T-helper 2 cell treated with Interferon-gamma antibody and Interleukin-4, amounts not matched to agents 5 μg/mL and 100 μg/mL, for 36 hours (primary cell): ENCODE results near the gene CACNA1B.
"Not testable (repeated sequence)": the region's sequence is repeated elsewhere in the genome, so short reads cannot be mapped to it uniquely, and the experiment has no call there.

Source experiments
- DNase-seq: peaks from one replicate; pipeline ENCODE4 v3.0.0; 2021; ENCODE audit warnings: low spot score
- H3K27ac Mint-ChIP-seq: one replicate; pipeline ENCODE4 v1.8.0; 2021; ENCODE audit warnings: mild to moderate bottlenecking, mixed read lengths
- H3K27me3 Mint-ChIP-seq: one replicate; pipeline ENCODE4 v1.8.0; 2021; ENCODE audit warnings: low read depth, mixed read lengths
- H3K36me3 Mint-ChIP-seq: one replicate; pipeline ENCODE4 v1.8.0; 2021; ENCODE audit warnings: low read depth, mixed read lengths
- H3K4me1 Mint-ChIP-seq: one replicate; pipeline ENCODE4 v1.8.0; 2021; ENCODE audit warnings: low read depth, mixed read lengths
- H3K4me3 Mint-ChIP-seq: one replicate; pipeline ENCODE4 v1.8.0; 2022; ENCODE audit warnings: mild to moderate bottlenecking, moderate library complexity, mixed read lengths
- H3K9me3 Mint-ChIP-seq: one replicate; pipeline ENCODE4 v1.8.0; 2021; ENCODE audit warnings: mixed read lengths

Gene CACNA1B

DNA sequence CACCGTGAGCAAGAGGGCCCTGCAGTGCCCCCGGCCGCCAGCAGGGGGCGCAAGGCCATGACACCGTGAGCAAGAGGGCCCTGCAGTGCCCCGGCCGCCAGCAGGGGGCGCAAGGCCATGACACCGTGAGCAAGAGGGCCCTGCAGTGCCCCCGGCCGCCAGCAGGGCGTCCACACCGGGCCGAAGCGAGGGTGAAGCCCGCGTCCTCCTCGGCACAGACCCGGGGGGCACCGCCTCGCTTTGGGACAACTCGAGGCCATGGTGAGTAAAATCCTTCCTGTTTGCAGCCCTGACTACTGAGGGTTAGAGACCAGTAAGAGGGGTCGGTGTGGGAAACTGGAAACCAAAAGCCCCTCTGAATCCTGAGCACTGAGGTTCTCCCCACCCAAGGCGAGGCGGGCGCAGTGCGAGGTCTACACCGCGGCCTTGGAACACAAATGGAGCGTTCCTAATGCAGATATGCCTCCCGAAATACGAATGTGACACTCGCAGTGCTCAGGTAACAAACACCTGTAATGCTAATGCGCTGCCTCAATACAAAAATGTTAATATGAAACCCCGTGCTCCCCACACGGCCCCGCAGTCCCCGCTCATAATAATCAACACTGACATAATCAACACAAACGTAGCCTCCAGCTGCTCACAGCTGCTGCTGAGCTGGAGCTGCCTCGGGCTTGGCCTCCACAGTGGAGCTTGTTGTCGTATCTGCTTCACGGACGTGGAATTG, 249.4 kb downstream of the CACNA1B start:
- not testable (repeated sequence) for H3K27ac Mint-ChIP-seq, H3K27me3 Mint-ChIP-seq, H3K4me3 Mint-ChIP-seq, H3K4me1 Mint-ChIP-seq, DNase-seq, H3K9me3 Mint-ChIP-seq, H3K36me3 Mint-ChIP-seq

DNA sequence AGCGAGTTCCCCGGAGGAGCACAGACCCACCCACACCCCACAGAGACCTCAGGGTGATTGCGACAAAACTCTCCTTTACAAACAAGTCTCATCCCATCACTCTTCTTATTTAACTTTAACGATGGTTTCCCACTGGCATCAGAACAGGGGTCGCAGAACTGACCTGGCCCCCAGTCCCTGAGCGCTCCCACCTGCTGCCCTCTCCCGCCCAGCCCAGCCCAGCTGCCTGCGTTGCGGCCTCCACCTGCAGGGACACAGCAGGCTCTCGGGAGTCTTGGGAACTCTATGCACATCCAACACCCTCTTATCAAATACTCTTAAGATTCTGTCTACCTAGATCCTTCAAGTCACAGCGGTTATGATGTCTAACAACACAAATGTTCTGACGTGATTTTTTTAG, 250.4 kb downstream of the CACNA1B start:
- H3K9me3 Mint-ChIP-seq, H3K36me3 Mint-ChIP-seq, H3K27ac Mint-ChIP-seq, H3K4me1 Mint-ChIP-seq, H3K27me3 Mint-ChIP-seq, DNase-seq, H3K4me3 Mint-ChIP-seq: not testable (repeated sequence)

DNA sequence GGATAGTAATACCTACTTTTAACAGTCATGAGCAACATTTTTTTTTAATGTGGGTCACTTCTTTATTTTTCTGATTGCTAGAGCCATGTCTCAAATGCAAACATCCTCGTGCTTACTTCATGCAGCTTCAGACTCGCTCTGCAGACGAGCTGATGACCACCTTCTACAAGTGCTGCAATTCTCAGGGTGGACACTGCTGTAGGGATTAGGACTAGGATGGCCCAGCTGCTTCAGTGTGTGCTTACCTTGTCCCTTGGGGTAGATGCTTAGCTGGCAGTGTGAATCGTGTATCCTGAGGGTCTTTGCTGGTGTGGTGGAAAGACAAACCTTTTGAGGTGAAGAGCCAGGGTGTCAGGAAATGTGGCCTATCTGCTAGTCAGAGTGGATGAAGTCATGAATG, 251.7 kb downstream of the CACNA1B start:
- not testable (repeated sequence) for H3K27me3 Mint-ChIP-seq, DNase-seq, H3K4me3 Mint-ChIP-seq, H3K36me3 Mint-ChIP-seq, H3K4me1 Mint-ChIP-seq, H3K9me3 Mint-ChIP-seq, H3K27ac Mint-ChIP-seq

DNA sequence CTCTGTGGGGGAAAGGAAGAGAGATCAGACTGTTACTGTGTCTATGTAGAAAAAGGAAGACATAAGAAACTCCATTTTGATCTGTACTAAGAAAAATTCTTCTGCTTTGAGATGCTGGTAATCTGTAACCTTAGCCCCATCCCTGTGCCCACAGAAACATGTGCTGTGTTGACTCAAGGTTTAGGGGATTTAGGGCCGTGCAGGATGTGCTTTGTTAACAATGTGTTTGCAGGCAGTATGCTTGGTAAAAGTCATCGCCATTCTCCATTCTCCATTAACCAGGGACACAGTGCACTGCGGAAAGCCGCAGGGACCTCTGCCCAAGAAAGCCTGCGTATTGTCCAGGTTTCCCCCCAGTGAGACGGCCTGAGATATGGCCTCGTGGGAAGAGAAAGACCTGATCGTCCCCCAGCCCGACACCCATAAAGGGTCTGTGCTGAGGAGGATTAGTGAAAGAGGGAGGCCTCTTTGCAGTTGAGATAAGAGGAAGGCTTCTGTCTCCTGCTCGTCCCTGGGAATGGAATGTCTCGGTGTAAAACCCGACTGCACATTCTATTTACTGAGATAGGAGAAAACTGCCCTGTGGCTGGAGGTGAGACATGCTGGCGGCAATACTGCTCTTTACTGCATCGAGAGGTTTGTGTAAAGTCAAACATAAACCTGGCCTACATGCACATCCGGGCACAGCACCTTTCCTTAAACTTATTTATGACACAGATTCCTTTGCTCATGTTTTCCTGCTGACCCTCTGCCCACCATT, 255.5 kb downstream of the CACNA1B start:
- H3K9me3 Mint-ChIP-seq, H3K4me3 Mint-ChIP-seq, H3K4me1 Mint-ChIP-seq, H3K27me3 Mint-ChIP-seq, H3K27ac Mint-ChIP-seq, DNase-seq, H3K36me3 Mint-ChIP-seq: not testable (repeated sequence)

DNA sequence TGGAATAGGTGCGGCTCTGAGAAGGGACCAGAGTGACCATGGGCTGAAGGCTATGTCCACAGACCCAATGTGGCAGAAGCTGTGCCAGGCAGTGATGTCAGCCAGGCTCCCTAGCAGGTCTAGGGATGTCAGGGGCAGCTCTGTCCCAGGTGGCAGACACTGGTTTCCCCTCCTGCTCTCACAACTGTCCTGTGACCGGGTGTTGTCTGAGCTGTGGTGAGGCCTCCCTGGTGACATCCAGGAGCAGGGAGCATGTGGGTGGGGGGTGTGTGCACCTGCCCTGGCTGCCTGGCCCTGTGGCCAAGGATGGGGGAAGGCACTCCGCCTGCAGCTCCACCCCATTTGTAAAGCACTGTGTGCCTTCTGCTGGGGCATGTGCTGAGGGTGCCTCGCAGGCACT, 257.0 kb downstream of the CACNA1B start:
- not testable (repeated sequence) for H3K9me3 Mint-ChIP-seq, DNase-seq, H3K36me3 Mint-ChIP-seq, H3K4me1 Mint-ChIP-seq, H3K27ac Mint-ChIP-seq, H3K27me3 Mint-ChIP-seq, H3K4me3 Mint-ChIP-seq

DNA sequence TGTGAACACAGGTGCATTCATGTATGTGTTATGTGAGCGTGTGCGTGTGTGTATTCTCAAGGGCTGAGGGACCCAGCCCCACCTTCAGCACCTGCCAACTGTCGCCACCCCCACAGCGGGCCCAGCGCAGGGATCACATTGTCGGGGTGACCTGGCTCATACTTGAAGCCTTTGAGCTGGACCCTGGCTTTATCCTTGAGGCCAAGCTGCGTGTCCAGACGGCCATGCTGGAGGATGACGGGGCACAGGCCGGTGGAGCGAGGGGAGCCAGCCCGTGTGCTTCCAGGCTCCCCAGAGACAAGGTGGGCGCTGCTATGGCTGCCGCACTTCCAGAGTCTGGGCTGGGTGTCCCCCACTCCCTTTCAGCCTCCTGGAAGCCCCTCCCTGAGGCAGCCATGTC, 261.5 kb downstream of the CACNA1B start:
- not testable (repeated sequence) for H3K4me3 Mint-ChIP-seq

DNA sequence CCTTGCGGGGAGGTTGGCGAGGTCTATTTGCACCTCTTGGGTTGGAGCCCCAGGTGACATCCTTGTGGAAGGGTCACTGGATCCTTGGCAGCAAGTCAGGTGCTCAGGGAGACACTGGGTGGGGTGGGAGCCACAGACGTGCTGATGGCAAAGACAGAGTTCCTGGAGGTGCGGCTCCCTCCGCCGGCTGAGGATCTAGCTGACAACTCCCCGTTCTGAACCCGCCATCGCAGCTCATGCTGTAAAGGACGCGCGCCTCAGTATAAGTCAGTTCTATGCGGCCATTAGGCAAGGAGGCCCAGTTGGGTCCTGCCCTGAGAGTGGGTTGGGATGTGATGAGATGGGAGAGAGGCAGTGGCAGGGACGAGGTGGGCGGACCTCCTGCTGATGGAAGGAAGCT, 263.4 kb downstream of the CACNA1B start:
- H3K27me3 Mint-ChIP-seq, H3K9me3 Mint-ChIP-seq, H3K4me1 Mint-ChIP-seq, DNase-seq, H3K27ac Mint-ChIP-seq, H3K4me3 Mint-ChIP-seq, H3K36me3 Mint-ChIP-seq: not testable (repeated sequence)

More for the DNA sequence above, 261.5 kb downstream of the CACNA1B start:
- DNase-seq, H3K9me3 Mint-ChIP-seq, H3K27me3 Mint-ChIP-seq, H3K4me1 Mint-ChIP-seq, H3K36me3 Mint-ChIP-seq, H3K27ac Mint-ChIP-seq: not testable (repeated sequence)

DNA sequence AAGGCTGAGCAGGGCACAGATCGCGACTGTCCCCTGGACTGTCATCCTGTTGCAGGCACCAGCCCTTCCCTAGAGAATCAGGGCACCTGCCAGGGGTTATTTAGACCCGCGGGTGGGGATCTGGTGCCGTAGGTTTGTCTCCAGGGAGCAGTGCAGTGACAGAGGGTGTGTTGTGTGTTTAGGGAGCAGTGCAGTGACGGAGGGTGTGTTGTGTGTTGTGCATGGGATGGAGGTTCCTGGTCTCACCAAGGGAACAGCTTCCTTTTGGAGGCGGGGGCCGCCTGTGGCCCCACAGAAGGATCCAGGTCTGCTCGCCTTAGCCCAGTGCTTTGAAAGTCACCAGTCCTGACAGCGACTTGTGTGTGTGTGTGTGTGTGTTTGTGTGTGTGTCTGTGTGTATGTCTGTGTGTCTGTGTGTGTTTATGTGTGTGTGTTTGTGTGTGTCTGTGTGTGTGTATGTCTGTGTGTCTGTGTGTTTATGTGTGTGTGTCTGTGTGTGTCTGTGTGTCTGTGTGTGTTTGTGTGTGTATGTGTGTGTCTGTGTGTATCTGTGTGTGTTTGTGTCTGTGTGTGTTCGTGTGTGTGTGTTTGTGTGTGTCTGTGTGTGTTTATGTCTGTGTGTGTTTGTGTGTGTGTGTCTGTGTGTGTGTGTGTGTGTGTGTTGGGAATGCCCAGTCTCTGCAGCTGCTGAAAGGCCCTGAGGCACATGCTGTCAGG, 265.1 kb downstream of the CACNA1B start:
- not testable (repeated sequence) for DNase-seq, H3K27ac Mint-ChIP-seq, H3K9me3 Mint-ChIP-seq, H3K4me3 Mint-ChIP-seq, H3K4me1 Mint-ChIP-seq, H3K27me3 Mint-ChIP-seq, H3K36me3 Mint-ChIP-seq

DNA sequence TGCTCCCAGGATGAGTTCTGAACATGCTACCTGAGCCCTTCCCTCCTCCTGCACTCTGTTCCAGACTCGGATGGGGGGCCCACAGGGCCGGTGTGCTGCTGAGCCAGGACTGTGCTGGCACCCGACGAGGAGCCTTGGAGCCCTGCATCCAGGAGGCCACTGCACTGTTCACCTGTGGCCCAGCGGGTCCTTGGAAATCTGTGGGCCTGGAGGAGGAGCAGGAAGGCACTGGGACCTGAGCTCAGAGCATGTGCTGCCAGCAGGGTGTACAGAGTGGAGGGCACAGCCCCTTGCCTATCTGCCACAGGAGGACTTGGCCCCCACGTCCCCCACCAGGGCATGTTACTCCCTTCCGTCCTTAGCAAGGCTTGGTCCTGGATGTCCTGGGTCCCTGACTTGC, 265.9 kb downstream of the CACNA1B start:
- not testable (repeated sequence) for H3K36me3 Mint-ChIP-seq, H3K4me3 Mint-ChIP-seq, H3K9me3 Mint-ChIP-seq, DNase-seq, H3K4me1 Mint-ChIP-seq, H3K27ac Mint-ChIP-seq, H3K27me3 Mint-ChIP-seq

DNA sequence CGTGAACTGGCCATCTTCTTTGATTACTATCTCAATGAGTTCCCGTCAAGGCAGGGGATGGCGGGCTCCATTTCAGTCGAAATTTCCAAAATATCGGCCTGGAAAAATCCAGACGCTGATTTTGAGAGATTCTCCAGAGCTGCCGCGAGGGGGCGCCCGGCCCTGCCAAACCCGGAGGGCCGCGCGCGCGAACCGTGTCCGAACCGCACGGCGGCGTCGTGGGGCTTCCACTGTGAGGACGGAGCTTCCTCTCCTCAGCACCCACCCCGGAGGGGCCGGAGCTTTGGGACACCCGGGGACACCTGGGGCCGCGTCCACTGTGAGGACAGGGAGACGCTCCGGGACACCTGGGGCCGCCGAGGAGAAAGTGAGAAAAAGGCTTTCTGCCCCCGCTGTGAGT, 270.0 kb downstream of the CACNA1B start:
- H3K4me3 Mint-ChIP-seq, result not testable (repeated sequence)

DNA sequence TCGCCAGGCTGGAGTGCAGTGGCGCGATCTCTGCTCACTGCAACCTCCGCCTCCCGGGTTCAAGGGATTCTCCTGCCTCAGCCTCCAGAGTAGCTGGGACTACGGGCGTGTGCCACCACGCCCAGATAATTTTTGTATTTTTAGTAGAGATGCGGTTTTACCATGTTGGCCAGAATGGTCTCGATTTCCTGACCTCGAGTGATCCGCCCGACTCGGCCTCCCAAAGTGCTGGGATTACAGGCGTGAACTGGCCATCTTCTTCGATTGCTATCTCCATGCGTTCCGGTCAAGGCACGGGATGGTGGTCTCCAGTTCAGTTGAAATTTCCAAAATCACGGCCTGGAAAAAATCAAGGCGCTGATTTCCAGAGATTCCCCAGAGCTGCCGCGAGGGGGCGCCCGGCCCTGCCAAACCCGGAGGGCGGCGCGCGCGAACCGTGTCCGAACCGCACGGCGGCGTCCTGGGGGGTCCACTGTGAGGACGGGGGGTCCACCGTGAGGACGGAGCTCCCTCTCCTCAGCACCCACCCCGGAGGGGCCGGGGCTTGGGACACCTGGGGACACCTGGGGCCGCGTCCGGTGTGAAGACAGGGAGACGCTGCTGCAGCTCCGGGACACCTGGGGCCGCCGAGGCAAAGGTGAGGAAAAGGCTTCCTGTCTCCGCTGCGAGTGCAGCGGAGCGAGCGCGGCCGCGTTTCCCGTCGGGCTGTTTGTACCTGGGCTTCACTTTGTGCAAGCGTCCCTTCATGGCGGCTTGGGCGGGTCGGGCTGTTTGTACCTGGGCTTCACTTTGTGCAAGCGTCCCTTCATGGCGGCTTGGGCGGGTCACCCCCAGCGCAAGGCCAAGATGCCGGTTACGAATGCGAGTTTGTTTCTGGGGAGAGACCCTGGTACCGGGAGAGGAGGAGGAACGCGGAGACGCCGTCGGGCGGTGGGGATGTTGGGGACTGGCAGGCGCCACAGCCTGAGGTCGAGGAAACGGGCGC, 272.4 kb downstream of the CACNA1B start:
- peak overlapping the region; percentile 57 for H3K4me3 Mint-ChIP-seq
- H3K9me3 Mint-ChIP-seq, H3K4me1 Mint-ChIP-seq, H3K27ac Mint-ChIP-seq, H3K36me3 Mint-ChIP-seq, H3K27me3 Mint-ChIP-seq, DNase-seq: not testable (repeated sequence)

More for the DNA sequence above, 270.0 kb downstream of the CACNA1B start:
- DNase-seq, H3K27me3 Mint-ChIP-seq, H3K4me1 Mint-ChIP-seq, H3K9me3 Mint-ChIP-seq, H3K27ac Mint-ChIP-seq, H3K36me3 Mint-ChIP-seq: not testable (repeated sequence)

DNA sequence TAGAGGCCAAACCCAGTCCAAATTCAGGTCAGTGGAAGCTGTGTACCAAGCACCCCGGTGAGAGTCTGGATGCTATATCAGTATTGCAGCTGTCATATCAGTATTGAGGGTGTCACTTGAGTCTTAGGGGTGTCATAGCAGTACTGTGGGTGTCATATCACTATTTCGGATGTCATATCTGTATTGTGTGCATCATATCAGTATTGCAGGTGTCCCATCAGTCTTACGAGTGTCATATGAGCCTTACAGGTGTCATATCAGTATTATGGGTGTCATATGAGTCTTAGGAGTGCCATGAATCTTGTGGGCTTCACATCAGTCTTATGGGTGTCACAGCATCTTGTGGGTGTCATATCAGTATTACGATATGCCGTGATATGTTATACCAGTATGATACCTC, 278.2 kb downstream of the CACNA1B start:
- H3K9me3 Mint-ChIP-seq, H3K27ac Mint-ChIP-seq, H3K27me3 Mint-ChIP-seq, H3K36me3 Mint-ChIP-seq, DNase-seq, H3K4me1 Mint-ChIP-seq, H3K4me3 Mint-ChIP-seq: not testable (repeated sequence)

DNA sequence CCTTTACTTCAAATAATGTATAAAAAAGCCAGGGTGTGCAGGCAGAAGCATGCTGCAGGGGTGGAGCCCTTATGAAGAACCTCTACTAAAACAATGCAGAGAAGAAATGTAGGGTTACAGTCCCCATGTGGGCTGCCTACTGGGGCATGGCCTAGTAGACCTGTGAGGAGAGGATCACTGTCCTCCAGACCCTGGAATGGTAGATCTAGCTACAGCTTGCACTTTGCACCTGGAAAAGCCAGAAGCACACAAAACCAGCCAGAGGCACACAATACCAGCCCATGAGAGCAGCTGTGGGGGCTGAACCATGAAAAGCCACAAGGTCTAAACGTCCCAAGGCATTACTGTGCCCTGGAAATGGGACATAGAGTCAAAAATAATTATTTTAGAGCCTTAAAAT, 289.2 kb downstream of the CACNA1B start:
- not testable (repeated sequence) for H3K27ac Mint-ChIP-seq, H3K36me3 Mint-ChIP-seq, DNase-seq, H3K4me3 Mint-ChIP-seq, H3K27me3 Mint-ChIP-seq, H3K4me1 Mint-ChIP-seq, H3K9me3 Mint-ChIP-seq
